IMR-90 (cell line): ENCODE data around the gene XAB2. TPM values are rescaled to one million over a fixed set of nuclear protein-coding genes. Genes with fewer than 3 reads are reported as not detected.

Experiments
- ATAC-seq: fragments of 200-7000 bp; cut with Tn5 transposase; 2 replicates; pipeline ENCODE4 v1.9.1; 2020; ENCODE audit warnings: low read depth, mild to moderate bottlenecking, moderate library complexity
- BruUV-seq: library from RNA; stranded (reverse); fragments of 400-500 nt; replicated peaks from 2 replicates; lab custom pipeline; 2021; lab: Mats Ljungman, UMichigan
- CTCF ChIA-PET: fragments of 300-600 bp; formaldehyde crosslinking; extraction: SDS; loops from one replicate; lab custom pipeline; 2021; ENCODE audit warnings: antibody characterized with exemption; lab: Yijun Ruan, JAX
- POLR2A ChIA-PET: fragments of 300-600 bp; sonication (Branson Sonifier 250); formaldehyde crosslinking; loops from one replicate; lab custom pipeline; 2022; ENCODE audit warnings: antibody characterized with exemption; ENCODE audit not compliant: unreplicated experiment; lab: Charles Lee
- DNase-seq: peaks from one replicate; pipeline ENCODE4 v3.0.0; 2013
- H2AFZ ChIP-seq: replicated peaks from 2 replicates; pipeline ENCODE3; 2013; ENCODE audit warnings: low read length, mild to moderate bottlenecking; ENCODE audit not compliant: poor library complexity
- H2AK5ac ChIP-seq: 2 replicates; pipeline ENCODE4 v1.6.1; 2013; ENCODE audit warnings: low read depth, low read length, inconsistent platforms
- H2AK9ac ChIP-seq: replicated peaks from 2 replicates; pipeline ENCODE3; 2013; ENCODE audit warnings: mild to moderate bottlenecking, low read depth, low read length, moderate library complexity; ENCODE audit not compliant: poor library complexity
- H2BK120ac ChIP-seq: 2 replicates; pipeline ENCODE4 v1.6.1; 2013; ENCODE audit warnings: low read depth, low read length, inconsistent platforms
- H2BK15ac ChIP-seq: 3 replicates; pipeline ENCODE4 v1.6.1; 2013; ENCODE audit warnings: low read depth, low read length, inconsistent platforms
- H2BK20ac ChIP-seq: 2 replicates; pipeline ENCODE4 v1.6.1; 2013; ENCODE audit warnings: low read depth, mild to moderate bottlenecking, inconsistent platforms, low read length, moderate library complexity
- H2BK5ac ChIP-seq: 2 replicates; pipeline ENCODE4 v1.6.1; 2013; ENCODE audit warnings: mild to moderate bottlenecking, low read depth, low read length, inconsistent platforms; ENCODE audit not compliant: poor library complexity, severe bottlenecking
- H3K14ac ChIP-seq: replicated peaks from 2 replicates; pipeline ENCODE4 v1.6.1; 2013; ENCODE audit warnings: low read depth, low read length, inconsistent platforms
- H3K18ac ChIP-seq: 2 replicates; pipeline ENCODE4 v1.6.1; 2013; ENCODE audit warnings: low read depth, low read length, control low read depth
- H3K23ac ChIP-seq: 2 replicates; pipeline ENCODE4 v1.6.1; 2013; ENCODE audit warnings: low read depth, low read length, inconsistent platforms
- H3K27ac ChIP-seq: 2 replicates; pipeline ENCODE4 v1.5.1; 2013; ENCODE audit warnings: mild to moderate bottlenecking, control low read depth, low read length; ENCODE audit not compliant: insufficient read depth
- H3K27me3 ChIP-seq: 2 replicates; pipeline ENCODE4 v1.6.1; 2013; ENCODE audit warnings: low read length; ENCODE audit not compliant: control insufficient read depth, insufficient read depth
- H3K36me3 ChIP-seq: 2 replicates; pipeline ENCODE4 v1.6.1; 2013; ENCODE audit warnings: low read length, mixed read lengths; ENCODE audit not compliant: control insufficient read depth, insufficient read depth
- H3K4ac ChIP-seq: 2 replicates; pipeline ENCODE4 v1.6.1; 2013; ENCODE audit warnings: low read depth, low read length, inconsistent platforms
- H3K4me1 ChIP-seq: 2 replicates; pipeline ENCODE4 v1.6.1; 2013; ENCODE audit warnings: low read length, mixed read lengths; ENCODE audit not compliant: control insufficient read depth, insufficient read depth
- H3K4me2 ChIP-seq: 2 replicates; pipeline ENCODE4 v1.6.1; 2013; ENCODE audit warnings: low read depth, mild to moderate bottlenecking, control low read depth, low read length, moderate library complexity
- H3K4me3 ChIP-seq: 2 replicates; pipeline ENCODE4 v1.5.1; 2013; ENCODE audit warnings: low read depth, mild to moderate bottlenecking, control low read depth, low read length, moderate library complexity; ENCODE audit not compliant: insufficient read depth
- H3K56ac ChIP-seq: 2 replicates; pipeline ENCODE4 v1.6.1; 2013; ENCODE audit warnings: low read length, inconsistent platforms; ENCODE audit not compliant: insufficient read depth; ENCODE audit errors: extremely low read depth
- H3K79me1 ChIP-seq, 2 experiments: 2 replicates each; pipeline ENCODE4 v1.6.1; 2013; ENCODE audit warnings: low read length in 2 of 2, inconsistent platforms in 1 of 2, low read depth in 1 of 2
- H3K9ac ChIP-seq: 2 replicates; pipeline ENCODE4 v1.6.1; 2013; ENCODE audit warnings: low read depth, low read length, control low read depth
- H3K9me1 ChIP-seq: 2 replicates; pipeline ENCODE4 v1.6.1; 2013; ENCODE audit warnings: low read length, inconsistent platforms; ENCODE audit not compliant: insufficient read depth
- H3K9me3 ChIP-seq: 2 replicates; pipeline ENCODE4 v1.6.1; 2013; ENCODE audit warnings: low read length; ENCODE audit not compliant: control insufficient read depth, insufficient read depth
- H4K20me1 ChIP-seq: 2 replicates; pipeline ENCODE4 v1.6.1; 2013; ENCODE audit warnings: low read length, inconsistent platforms; ENCODE audit not compliant: insufficient read depth
- H4K5ac ChIP-seq: 2 replicates; pipeline ENCODE4 v1.6.1; 2013; ENCODE audit warnings: mild to moderate bottlenecking, low read depth, low read length, control low read depth
- H4K8ac ChIP-seq, 2 experiments: 2 replicates each; pipeline ENCODE4 v1.6.1; 2013; ENCODE audit warnings: low read depth in 2 of 2, low read length in 2 of 2, control low read depth in 1 of 2, inconsistent platforms in 1 of 2
- H4K91ac ChIP-seq: 2 replicates; pipeline ENCODE4 v1.6.1; 2013; ENCODE audit warnings: low read depth, low read length, inconsistent platforms; ENCODE audit not compliant: insufficient read depth
- BHLHE40 ChIP-seq: fragments of 150-350 bp; IDR thresholded peaks from 2 replicates; pipeline ENCODE4 v1.6.1; 2016; ENCODE audit warnings: mild to moderate bottlenecking, low read depth, low read length
- CEBPB ChIP-seq: IDR thresholded peaks from 2 replicates; pipeline ENCODE4 v1.6.1; 2012; ENCODE audit warnings: low read depth, low read length, improper control_type of control experiment
- CHD1 ChIP-seq: IDR thresholded peaks from 2 replicates; pipeline ENCODE4 v1.6.1; 2012; ENCODE audit warnings: low read depth, low read length, improper control_type of control experiment
- FOS ChIP-seq: fragments of 150-350 bp; IDR thresholded peaks from 2 replicates; pipeline ENCODE4 v1.6.1; 2016; ENCODE audit warnings: low read depth, low read length
- MAFK ChIP-seq: IDR thresholded peaks from 2 replicates; pipeline ENCODE4 v1.6.1; 2012; ENCODE audit warnings: low read depth, low read length, improper control_type of control experiment
- MAZ ChIP-seq: IDR thresholded peaks from 2 replicates; pipeline ENCODE4 v1.6.1; 2012; ENCODE audit warnings: low read depth, mild to moderate bottlenecking, low read length, improper control_type of control experiment, moderate library complexity, borderline replicate concordance
- MXI1 ChIP-seq: IDR thresholded peaks from 2 replicates; pipeline ENCODE4 v1.6.1; 2012; ENCODE audit warnings: low read depth, mild to moderate bottlenecking, low read length, moderate library complexity, borderline replicate concordance
- NFE2L2 ChIP-seq: fragments of 150-350 bp; IDR thresholded peaks from 2 replicates; pipeline ENCODE4 v1.6.1; 2016; ENCODE audit warnings: low read depth, mild to moderate bottlenecking, low read length
- POLR2A ChIP-seq: IDR thresholded peaks from 2 replicates; pipeline ENCODE4 v1.6.1; 2012; ENCODE audit warnings: mild to moderate bottlenecking, low read depth, low read length
- RAD21 ChIP-seq: IDR thresholded peaks from 2 replicates; pipeline ENCODE4 v1.6.1; 2012; ENCODE audit warnings: low read length, improper control_type of control experiment
- RCOR1 ChIP-seq: IDR thresholded peaks from 2 replicates; pipeline ENCODE4 v1.6.1; 2012; ENCODE audit warnings: mild to moderate bottlenecking, low read length, improper control_type of control experiment; ENCODE audit not compliant: insufficient replicate concordance
- RFX5 ChIP-seq: IDR thresholded peaks from 2 replicates; pipeline ENCODE4 v1.8.0; 2012; ENCODE audit warnings: low read depth, mild to moderate bottlenecking, low read length, moderate library complexity
- SMC3 ChIP-seq: fragments of 150-350 bp; IDR thresholded peaks from 2 replicates; pipeline ENCODE4 v1.6.1; 2016; ENCODE audit warnings: low read depth, mild to moderate bottlenecking, antibody characterized with exemption, low read length, moderate library complexity
- WGBS, 2 experiments: methylation state at CpG; one replicate each; pipeline versions ENCODE4 v1.1.5 to v1.1.7; 2013; ENCODE audit warnings: missing lambda C conversion rate in 2 of 2; ENCODE audit not compliant: insufficient read length in 1 of 2; ENCODE audit errors: extremely low coverage in 2 of 2; 5-methylcytosine and 5-hydroxymethylcytosine counted together
- dilution Hi-C: fragments of 300-500 bp; cut with HindIII; formaldehyde crosslinking; loops from one replicate; pipeline ENCODE4 v1.14.3; 2018; ENCODE audit warnings: low sequenced_read_pairs; ENCODE audit not compliant: unreplicated experiment
- in situ Hi-C: fragments of 300-500 bp; cut with MboI; formaldehyde crosslinking; loops from 3 replicates; pipeline ENCODE4 v1.14.3; 2019; ENCODE audit warnings: low sequenced_read_pairs, inconsistent platforms, mixed read lengths
- intact Hi-C: fragments of 100-400 bp; cut with micrococcal nuclease; formaldehyde crosslinking; loops from 2 replicates; pipeline ENCODE4 v1.10.0; 2022
- polyA plus RNA-seq, 3 experiments: library from polyadenylated mRNA; depleted of rRNA; stranded (reverse); fragments of >200 nt; gene quantifications; 2 replicates each; pipeline ENCODE4 v1.2.3, GENCODE V29; 2012; ENCODE audit warnings: low replicate concordance in 1 of 3
- total RNA-seq: library from RNA; depleted of rRNA; stranded (reverse); fragments of >200 nt; gene quantifications from 2 replicates; pipeline ENCODE4 v1.2.3, GENCODE V29; 2012
- TF ChIP-seq, protein P1 (sequence below): fragments of 150-350 bp; IDR thresholded peaks from 2 replicates; pipeline ENCODE4 v1.6.1; 2016; ENCODE audit warnings: low read depth, mild to moderate bottlenecking, low read length, moderate library complexity, borderline replicate concordance
- TF ChIP-seq, protein P2 (sequence below): conservative IDR thresholded peaks from 2 replicates; pipeline ENCODE4 v1.5.1; 2012; ENCODE audit warnings: mild to moderate bottlenecking, low read depth, low read length, improper control_type of control experiment
- TF ChIP-seq, protein P3 (sequence below): fragments of 150-350 bp; IDR thresholded peaks from 2 replicates; pipeline ENCODE4 v1.6.1; 2017; ENCODE audit warnings: mild to moderate bottlenecking, antibody characterized with exemption, low read length, low read depth

Gene XAB2
- total and polyA plus RNA-seq, 2 of the 4 experiments (the other 2 are of a cell fraction) = 29.9 to 34.4 TPM

DNA sequence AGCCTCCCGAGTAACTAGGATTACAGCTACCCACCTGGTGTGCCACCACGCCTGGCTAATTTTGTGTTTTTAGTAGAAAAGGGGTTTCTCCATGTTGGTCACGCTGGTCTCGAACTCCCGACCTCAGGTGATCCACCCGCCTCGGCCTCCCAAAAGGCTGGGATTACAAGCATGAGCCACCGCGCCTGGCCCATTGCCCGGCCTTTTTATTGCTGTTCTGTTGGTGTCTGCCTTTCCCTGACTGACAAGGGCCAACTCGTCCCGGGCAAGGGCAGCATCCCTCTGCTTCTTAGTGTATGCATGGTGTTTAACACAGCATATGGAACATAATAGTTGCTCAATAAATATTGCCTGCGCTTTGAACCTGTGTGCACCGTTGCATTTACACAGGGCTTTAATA, 33.3 kb upstream of the XAB2 start:
- ATAC-seq (no peak), DNase-seq (no peak)
- BruUV-seq = no TSS peak
- H2BK20ac ChIP-seq = no peak overlapping the region
- no peak overlapping the region for H2BK120ac ChIP-seq
- no peaks in the 10 kb centered on the region for H4K20me1 ChIP-seq
- H2BK15ac ChIP-seq = no peak overlapping the region
- no peak overlapping the region for H2AK9ac ChIP-seq
- no peaks in the 10 kb centered on the region for H3K9me1 ChIP-seq
- H3K18ac ChIP-seq = no peak overlapping the region
- WGBS, 2 experiments = 87% methylated on average over 7 of the region's 14 CpGs; no CpG with 5 or more reads in 1 of the 2 experiments
- no peak overlapping the region for H3K23ac ChIP-seq
- no peak overlapping the region for H4K8ac ChIP-seq
- no peak overlapping the region for H3K56ac ChIP-seq
- H2AFZ ChIP-seq = no peak overlapping the region
- no peak overlapping the region for H3K14ac ChIP-seq
- ChIA-PET POLR2A (no interaction called here), CTCF (no interaction called here)
- no peak overlapping the region for H3K4me3 ChIP-seq
- no peak overlapping the region for H4K5ac ChIP-seq
- H3K27me3 ChIP-seq = peaks cover 9% of the 10 kb centered on the region
- in situ Hi-C loops (no loop called here), dilution Hi-C loops (no loop called here), intact Hi-C loops (no loop called here)
- H3K36me3 ChIP-seq = no peaks in the 10 kb centered on the region
- no peaks in the 10 kb centered on the region for H3K4me1 ChIP-seq
- H3K9ac ChIP-seq = no peak overlapping the region
- H2AK5ac ChIP-seq = no peak overlapping the region
- no peak overlapping the region for H2BK5ac ChIP-seq
- H3K27ac ChIP-seq = no peak overlapping the region
- no peaks in the 10 kb centered on the region for H3K79me1 ChIP-seq
- H3K9me3 ChIP-seq = no peaks in the 10 kb centered on the region
- H3K4me2 ChIP-seq = no peak overlapping the region
- no peak overlapping the region for H3K4ac ChIP-seq
- TF ChIP-seq MAFK = no peak
- TF ChIP-seq CHD1 = no peak
- no peak for TF ChIP-seq BHLHE40
- no peak for TF ChIP-seq CEBPB
- TF ChIP-seq RCOR1 = no peak
- no peak for TF ChIP-seq RFX5
- no peak for TF ChIP-seq FOS
- TF ChIP-seq MXI1 = no peak
- TF ChIP-seq, protein P1, sequence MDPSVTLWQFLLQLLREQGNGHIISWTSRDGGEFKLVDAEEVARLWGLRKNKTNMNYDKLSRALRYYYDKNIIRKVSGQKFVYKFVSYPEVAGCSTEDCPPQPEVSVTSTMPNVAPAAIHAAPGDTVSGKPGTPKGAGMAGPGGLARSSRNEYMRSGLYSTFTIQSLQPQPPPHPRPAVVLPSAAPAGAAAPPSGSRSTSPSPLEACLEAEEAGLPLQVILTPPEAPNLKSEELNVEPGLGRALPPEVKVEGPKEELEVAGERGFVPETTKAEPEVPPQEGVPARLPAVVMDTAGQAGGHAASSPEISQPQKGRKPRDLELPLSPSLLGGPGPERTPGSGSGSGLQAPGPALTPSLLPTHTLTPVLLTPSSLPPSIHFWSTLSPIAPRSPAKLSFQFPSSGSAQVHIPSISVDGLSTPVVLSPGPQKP = no peak
- no peak for TF ChIP-seq RAD21
- TF ChIP-seq, protein P2, sequence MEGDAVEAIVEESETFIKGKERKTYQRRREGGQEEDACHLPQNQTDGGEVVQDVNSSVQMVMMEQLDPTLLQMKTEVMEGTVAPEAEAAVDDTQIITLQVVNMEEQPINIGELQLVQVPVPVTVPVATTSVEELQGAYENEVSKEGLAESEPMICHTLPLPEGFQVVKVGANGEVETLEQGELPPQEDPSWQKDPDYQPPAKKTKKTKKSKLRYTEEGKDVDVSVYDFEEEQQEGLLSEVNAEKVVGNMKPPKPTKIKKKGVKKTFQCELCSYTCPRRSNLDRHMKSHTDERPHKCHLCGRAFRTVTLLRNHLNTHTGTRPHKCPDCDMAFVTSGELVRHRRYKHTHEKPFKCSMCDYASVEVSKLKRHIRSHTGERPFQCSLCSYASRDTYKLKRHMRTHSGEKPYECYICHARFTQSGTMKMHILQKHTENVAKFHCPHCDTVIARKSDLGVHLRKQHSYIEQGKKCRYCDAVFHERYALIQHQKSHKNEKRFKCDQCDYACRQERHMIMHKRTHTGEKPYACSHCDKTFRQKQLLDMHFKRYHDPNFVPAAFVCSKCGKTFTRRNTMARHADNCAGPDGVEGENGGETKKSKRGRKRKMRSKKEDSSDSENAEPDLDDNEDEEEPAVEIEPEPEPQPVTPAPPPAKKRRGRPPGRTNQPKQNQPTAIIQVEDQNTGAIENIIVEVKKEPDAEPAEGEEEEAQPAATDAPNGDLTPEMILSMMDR = no peak
- no peak for TF ChIP-seq NFE2L2
- TF ChIP-seq POLR2A = no peak
- TF ChIP-seq, protein P3, sequence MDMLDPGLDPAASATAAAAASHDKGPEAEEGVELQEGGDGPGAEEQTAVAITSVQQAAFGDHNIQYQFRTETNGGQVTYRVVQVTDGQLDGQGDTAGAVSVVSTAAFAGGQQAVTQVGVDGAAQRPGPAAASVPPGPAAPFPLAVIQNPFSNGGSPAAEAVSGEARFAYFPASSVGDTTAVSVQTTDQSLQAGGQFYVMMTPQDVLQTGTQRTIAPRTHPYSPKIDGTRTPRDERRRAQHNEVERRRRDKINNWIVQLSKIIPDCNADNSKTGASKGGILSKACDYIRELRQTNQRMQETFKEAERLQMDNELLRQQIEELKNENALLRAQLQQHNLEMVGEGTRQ = no peak
- no peak for TF ChIP-seq MAZ
- TF ChIP-seq SMC3 = no peak
- H4K91ac ChIP-seq = no peak overlapping the region
